ENCODE data around the gene SS18L1.

DNA sequence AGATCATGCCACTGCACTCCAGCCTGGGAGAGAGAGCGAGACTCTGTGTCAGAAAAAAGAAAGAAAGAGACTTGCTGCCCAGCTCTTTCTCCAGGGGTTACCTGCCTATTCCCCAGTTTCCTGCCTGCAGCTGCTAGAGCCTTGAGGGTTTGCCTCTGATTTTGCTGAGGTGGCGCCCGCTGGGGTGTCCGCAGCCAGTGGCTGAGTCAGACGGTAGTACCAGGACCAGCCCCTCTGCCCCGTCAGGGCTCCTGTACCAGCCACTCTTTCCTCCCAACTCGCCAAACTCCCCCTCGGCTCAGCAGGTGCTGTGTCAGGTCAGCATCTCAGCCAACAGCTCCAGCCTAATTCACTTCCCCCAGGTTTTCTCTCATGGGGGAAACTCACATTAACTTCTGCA is 28.7 kb upstream of the SS18L1 start:
- TF ChIP-seq POLR2A (IDR thresholded peaks at IDR 0.05; ENCODE audit: low read depth, low read length) (no peak), TAF1 (IDR thresholded peaks at IDR 0.05; ENCODE audit: low read depth, low read length) (no peak), POLR2AphosphoS5 (IDR thresholded peaks at IDR 0.05; ENCODE audit: low read depth, low read length) (no peak), SPI1 (IDR thresholded peaks at IDR 0.05; ENCODE audit: low read depth, low read length) (no peak), POU2F2 (IDR thresholded peaks at IDR 0.05; ENCODE audit: low read depth, low read length) (no peak), PAX5 (IDR thresholded peaks at IDR 0.05; ENCODE audit: insufficient read depth, low read length, severe bottlenecking) (no peak)
